Tibial nerve (tissue), 4 donors: ENCODE results near the gene CDH16. TPM values are rescaled to one million over a fixed set of nuclear protein-coding genes. Genes with fewer than 3 reads are reported as not detected.

Experiments used
- DNase-seq, 2 donors: peaks; one replicate each; pipeline ENCODE4 v3.0.0-alpha.2; 2019; ENCODE audit warnings: low spot score in 2 of 2
- H3K27ac ChIP-seq, 4 donors: fragments of 200-600 bp; sonication (generic) in 3 of 4; one replicate each; pipeline ENCODE4 v1.5.1; 2017 to 2019; ENCODE audit warnings: mild to moderate bottlenecking in 1 of 4
- H3K27me3 ChIP-seq, 2 donors: fragments of 200-600 bp; sonication (generic) in 1 of 2; one replicate each; pipeline versions ENCODE4 v1.5.1 to v1.6.0; 2017 to 2019
- H3K36me3 ChIP-seq, 3 donors: fragments of 200-600 bp; sonication (generic); one replicate each; pipeline ENCODE4 v1.5.1; 2018 to 2019
- H3K4me1 ChIP-seq, 4 donors: fragments of 200-600 bp; sonication (generic) in 3 of 4; one replicate each; pipeline ENCODE4 v1.5.1; 2017 to 2019
- H3K4me3 ChIP-seq, 4 donors: fragments of 200-600 bp; sonication (generic) in 3 of 4; one replicate each; pipeline ENCODE4 v1.5.1; 2017 to 2019; ENCODE audit warnings: mild to moderate bottlenecking in 1 of 4, moderate library complexity in 1 of 4
- H3K9me3 ChIP-seq, 4 donors: fragments of 200-600 bp; sonication (generic) in 3 of 4; one replicate each; pipeline ENCODE4 v1.5.1; 2017 to 2019
- CTCF ChIP-seq, 5 experiments: fragments of 200-600 bp in 3 of 5; fragments of 450-650 bp in 2 of 5; sonication (generic) in 3 of 5; IDR thresholded peaks; one replicate each; pipeline ENCODE4 v1.5.1; 2016 to 2019; ENCODE audit warnings: antibody characterized with exemption in 5 of 5, mild to moderate bottlenecking in 3 of 5, moderate library complexity in 2 of 5
- EP300 ChIP-seq, 2 donors: sonication (generic); formaldehyde crosslinking; IDR thresholded peaks; one replicate each; pipeline ENCODE4 v1.6.1; 2017; ENCODE audit warnings: antibody characterized with exemption in 2 of 2, mild to moderate bottlenecking in 1 of 2
- POLR2A ChIP-seq, 2 donors: fragments of 450-650 bp; IDR thresholded peaks; one replicate each; pipeline ENCODE4 v1.6.1; 2017; ENCODE audit warnings: antibody characterized with exemption in 2 of 2, mild to moderate bottlenecking in 2 of 2, moderate library complexity in 2 of 2
- WGBS, 2 donors: methylation state at CpG; one replicate each; pipeline ENCODE4 v1.1.5; 2018; 5-methylcytosine and 5-hydroxymethylcytosine counted together
- total RNA-seq, 4 donors: library from RNA; depleted of rRNA; stranded (reverse); fragments of >200 nt; gene quantifications; one replicate each; pipeline ENCODE4 v1.1.0, GENCODE V29; 2016

Gene CDH16
- total RNA-seq, 4 donors from 2014 or later = 0.30 to 2.5 (median 1.4) TPM

GRCh38 chr16:66890799-66891198, 27.9 kb downstream of the CDH16 start:
- Histone ChIP-seq H3K36me3 (peaks cover 0 to 25% (median 0%) of the 10 kb centered on the region in 3 donors), H3K4me3 (no peak overlapping the region), H3K27ac (no peak overlapping the region), H3K9me3 (no peaks in the 10 kb centered on the region), H3K27me3 (no peaks in the 10 kb centered on the region), H3K4me1 (peaks cover 0 to 11% (median 0%) of the 10 kb centered on the region in 4 donors)
- DNase-seq = no peak
- 71 to 81% methylated on average over 2 of the region's 2 CpGs for WGBS, 2 donors
- TF ChIP-seq EP300 (IDR thresholded peaks at IDR 0.05) (no peak), POLR2A (IDR thresholded peaks at IDR 0.05) (no peak), CTCF (IDR thresholded peaks at IDR 0.05) (no peak)

- WGBS, 2 donors = 77 to 78% methylated on average over 4 of the region's 4 CpGs
- H3K9me3 ChIP-seq = no peaks in the 10 kb centered on the region
- no peak for TF ChIP-seq EP300 (IDR thresholded peaks at IDR 0.05)
- no peak for TF ChIP-seq CTCF (IDR thresholded peaks at IDR 0.05)
- TF ChIP-seq POLR2A (IDR thresholded peaks at IDR 0.05) = no peak
- H3K27ac ChIP-seq = no peak overlapping the region
- H3K4me1 ChIP-seq = peaks cover 0 to 17% (median 0%) of the 10 kb centered on the region in 4 donors
- no peaks in the 10 kb centered on the region for H3K27me3 ChIP-seq
- H3K36me3 ChIP-seq = peaks cover 0 to 37% (median 0%) of the 10 kb centered on the region in 3 donors
- no peak overlapping the region for H3K4me3 ChIP-seq
- no peak for DNase-seq
Measured at GRCh38 chr16:66889622-66890021, 29.1 kb downstream of the CDH16 start.

GRCh38 chr16:66888647-66889615, 29.8 kb downstream of the CDH16 start:
- no peaks in the 10 kb centered on the region for H3K9me3 ChIP-seq
- H3K27ac ChIP-seq = no peak overlapping the region
- TF ChIP-seq POLR2A (IDR thresholded peaks at IDR 0.05) (no peak), EP300 (IDR thresholded peaks at IDR 0.05) (no peak), CTCF (IDR thresholded peaks at IDR 0.05) (no peak)
- DNase-seq = no peak
- peaks cover 0 to 18% (median 0%) of the 10 kb centered on the region in 4 donors for H3K4me1 ChIP-seq
- H3K27me3 ChIP-seq = no peaks in the 10 kb centered on the region
- 87 to 88% methylated on average over 6 of the region's 6 CpGs for WGBS, 2 donors
- peaks cover 0 to 43% (median 0%) of the 10 kb centered on the region in 3 donors for H3K36me3 ChIP-seq
- H3K4me3 ChIP-seq = no peak overlapping the region

GRCh38 chr16:66886914-66887313, 31.8 kb downstream of the CDH16 start:
- no peak for DNase-seq
- no peaks in the 10 kb centered on the region for H3K9me3 ChIP-seq
- 74 to 78% methylated on average over 3 of the region's 3 CpGs for WGBS, 2 donors
- H3K36me3 ChIP-seq = peaks cover 0 to 37% (median 0%) of the 10 kb centered on the region in 3 donors
- H3K4me3 ChIP-seq = no peak overlapping the region
- H3K27ac ChIP-seq = no peak overlapping the region
- no peak for TF ChIP-seq POLR2A (IDR thresholded peaks at IDR 0.05)
- no peak for TF ChIP-seq CTCF (IDR thresholded peaks at IDR 0.05)
- TF ChIP-seq EP300 (IDR thresholded peaks at IDR 0.05) = no peak
- H3K27me3 ChIP-seq = no peaks in the 10 kb centered on the region
- peaks cover 0 to 25% (median 3%) of the 10 kb centered on the region in 4 donors for H3K4me1 ChIP-seq

- no peaks in the 10 kb centered on the region for H3K27me3 ChIP-seq
- no peaks in the 10 kb centered on the region for H3K9me3 ChIP-seq
Measured at GRCh38 chr16:66886321-66886720, 32.4 kb downstream of the CDH16 start.

More at GRCh38 chr16:66886321-66886720, 32.4 kb downstream of the CDH16 start:
- Histone ChIP-seq H3K4me1 (peaks cover 0 to 31% (median 6%) of the 10 kb centered on the region in 4 donors), H3K27ac (no peak overlapping the region), H3K4me3 (no peak overlapping the region), H3K36me3 (peaks cover 0 to 32% (median 0%) of the 10 kb centered on the region in 3 donors)
- 64 to 68% methylated on average over 2 of the region's 2 CpGs for WGBS, 2 donors
- DNase-seq = no peak
- TF ChIP-seq POLR2A (IDR thresholded peaks at IDR 0.05) = no peak
- TF ChIP-seq EP300 (IDR thresholded peaks at IDR 0.05) = no peak
- no peak for TF ChIP-seq CTCF (IDR thresholded peaks at IDR 0.05)
